Measurements from ENCODE around the gene TUBE1.

Gene TUBE1, protein sequence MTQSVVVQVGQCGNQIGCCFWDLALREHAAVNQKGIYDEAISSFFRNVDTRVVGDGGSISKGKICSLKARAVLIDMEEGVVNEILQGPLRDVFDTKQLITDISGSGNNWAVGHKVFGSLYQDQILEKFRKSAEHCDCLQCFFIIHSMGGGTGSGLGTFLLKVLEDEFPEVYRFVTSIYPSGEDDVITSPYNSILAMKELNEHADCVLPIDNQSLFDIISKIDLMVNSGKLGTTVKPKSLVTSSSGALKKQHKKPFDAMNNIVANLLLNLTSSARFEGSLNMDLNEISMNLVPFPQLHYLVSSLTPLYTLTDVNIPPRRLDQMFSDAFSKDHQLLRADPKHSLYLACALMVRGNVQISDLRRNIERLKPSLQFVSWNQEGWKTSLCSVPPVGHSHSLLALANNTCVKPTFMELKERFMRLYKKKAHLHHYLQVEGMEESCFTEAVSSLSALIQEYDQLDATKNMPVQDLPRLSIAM

GRCh38 chr6:112087136-112087911 lies at the start of gene TUBE1, which contains the start of gene FAM229B:
Gene TUBE1 (minus strand): TSS chr6:112087482. CDS start chr6:112087434, 48 bp downstream.
Gene FAM229B (plus strand): TSS chr6:112087591. CDS start chr6:112099284, 11,693 bp downstream.
- H3K79me2 ChIP-seq (ENCODE audit: insufficient read depth, low read length) = no peaks in the 10 kb centered on the region

GRCh38 chr6:112130878-112131277 lies 43.6 kb upstream of the TUBE1 start:
- no peaks in the 10 kb centered on the region for H3K9me3 ChIP-seq (ENCODE audit: insufficient read depth, low read length)
- H4K20me1 ChIP-seq (ENCODE audit: low read depth, low read length) = no peaks in the 10 kb centered on the region
- H3K4me2 ChIP-seq (ENCODE audit: low read depth, low read length, poor library complexity, severe bottlenecking) = no peak overlapping the region
- H3K9me2 ChIP-seq (replicated peaks; ENCODE audit: insufficient read depth, low read length) = no peaks in the 10 kb centered on the region
- H3K36me3 ChIP-seq (ENCODE audit: low read length) = no peaks in the 10 kb centered on the region
- TF ChIP-seq EZH2phosphoT487 (conservative IDR thresholded peaks at IDR 0.05; ENCODE audit: low read length) = no peak
- TF ChIP-seq, protein P1, sequence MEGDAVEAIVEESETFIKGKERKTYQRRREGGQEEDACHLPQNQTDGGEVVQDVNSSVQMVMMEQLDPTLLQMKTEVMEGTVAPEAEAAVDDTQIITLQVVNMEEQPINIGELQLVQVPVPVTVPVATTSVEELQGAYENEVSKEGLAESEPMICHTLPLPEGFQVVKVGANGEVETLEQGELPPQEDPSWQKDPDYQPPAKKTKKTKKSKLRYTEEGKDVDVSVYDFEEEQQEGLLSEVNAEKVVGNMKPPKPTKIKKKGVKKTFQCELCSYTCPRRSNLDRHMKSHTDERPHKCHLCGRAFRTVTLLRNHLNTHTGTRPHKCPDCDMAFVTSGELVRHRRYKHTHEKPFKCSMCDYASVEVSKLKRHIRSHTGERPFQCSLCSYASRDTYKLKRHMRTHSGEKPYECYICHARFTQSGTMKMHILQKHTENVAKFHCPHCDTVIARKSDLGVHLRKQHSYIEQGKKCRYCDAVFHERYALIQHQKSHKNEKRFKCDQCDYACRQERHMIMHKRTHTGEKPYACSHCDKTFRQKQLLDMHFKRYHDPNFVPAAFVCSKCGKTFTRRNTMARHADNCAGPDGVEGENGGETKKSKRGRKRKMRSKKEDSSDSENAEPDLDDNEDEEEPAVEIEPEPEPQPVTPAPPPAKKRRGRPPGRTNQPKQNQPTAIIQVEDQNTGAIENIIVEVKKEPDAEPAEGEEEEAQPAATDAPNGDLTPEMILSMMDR (IDR thresholded peaks at IDR 0.05; ENCODE audit: insufficient read depth, low read length, poor library complexity, severe bottlenecking) = no peak
- H3K9ac ChIP-seq (ENCODE audit: low read length) = no peak overlapping the region
- no peak overlapping the region for H2AFZ ChIP-seq (ENCODE audit: low read depth, low read length, severe bottlenecking)
- H3K4me3 ChIP-seq (ENCODE audit: insufficient read depth, low read length, poor library complexity, severe bottlenecking) = no peak overlapping the region
- no peaks in the 10 kb centered on the region for H3K79me2 ChIP-seq (ENCODE audit: insufficient read depth, low read length)
- H3F3A ChIP-seq (ENCODE audit: insufficient read depth) = no peaks in the 10 kb centered on the region
- H3K27me3 ChIP-seq (ENCODE audit: low read length) = no peaks in the 10 kb centered on the region
- no peak overlapping the region for H3K27ac ChIP-seq (ENCODE audit: low read depth, low read length)

More at GRCh38 chr6:112087136-112087911, at the start of gene TUBE1, which contains the start of gene FAM229B:
- TF ChIP-seq, protein P1 (IDR thresholded peaks at IDR 0.05; ENCODE audit: insufficient read depth, low read length, poor library complexity, severe bottlenecking) = no peak
- no peak for TF ChIP-seq EZH2phosphoT487 (conservative IDR thresholded peaks at IDR 0.05; ENCODE audit: low read length)
- Histone ChIP-seq H3F3A (ENCODE audit: insufficient read depth) (peaks cover 2% of the 10 kb centered on the region; the same call in 1 of the 2 replicates), H3K4me2 (ENCODE audit: low read depth, low read length, poor library complexity, severe bottlenecking) (peak within 1 kb of the TSS; percentile 79), H3K4me3 (ENCODE audit: insufficient read depth, low read length, poor library complexity, severe bottlenecking) (peak within 1 kb of the TSS; percentile 80), H4K20me1 (ENCODE audit: low read depth, low read length) (no peaks in the 10 kb centered on the region), H3K9me3 (ENCODE audit: insufficient read depth, low read length) (no peaks in the 10 kb centered on the region), H3K9ac (ENCODE audit: low read length) (peak within 1 kb of the TSS; percentile 63), H3K36me3 (ENCODE audit: low read length) (0 out of 2 replicates have a peak, but pooled peaks cover 2% of the 10 kb centered on the region), H3K27ac (ENCODE audit: low read depth, low read length) (no peak within 1 kb of the TSS), H2AFZ (ENCODE audit: low read depth, low read length, severe bottlenecking) (peak within 1 kb of the TSS; percentile 98), H3K27me3 (ENCODE audit: low read length) (no peaks in the 10 kb centered on the region), H3K9me2 (replicated peaks; ENCODE audit: insufficient read depth, low read length) (no peaks in the 10 kb centered on the region)

- Histone ChIP-seq H3K4me2 (ENCODE audit: low read depth, low read length, poor library complexity, severe bottlenecking) (no peak overlapping the region), H3K4me3 (ENCODE audit: insufficient read depth, low read length, poor library complexity, severe bottlenecking) (no peak overlapping the region), H3K27ac (ENCODE audit: low read depth, low read length) (no peak overlapping the region), H3K9me3 (ENCODE audit: insufficient read depth, low read length) (no peaks in the 10 kb centered on the region), H3K79me2 (ENCODE audit: insufficient read depth, low read length) (no peaks in the 10 kb centered on the region), H3F3A (ENCODE audit: insufficient read depth) (no peaks in the 10 kb centered on the region), H3K9me2 (replicated peaks; ENCODE audit: insufficient read depth, low read length) (no peaks in the 10 kb centered on the region), H3K27me3 (ENCODE audit: low read length) (no peaks in the 10 kb centered on the region), H2AFZ (ENCODE audit: low read depth, low read length, severe bottlenecking) (no peak overlapping the region), H3K36me3 (ENCODE audit: low read length) (no peaks in the 10 kb centered on the region), H3K9ac (ENCODE audit: low read length) (no peak overlapping the region), H4K20me1 (ENCODE audit: low read depth, low read length) (no peaks in the 10 kb centered on the region)
- TF ChIP-seq EZH2phosphoT487 (conservative IDR thresholded peaks at IDR 0.05; ENCODE audit: low read length) = no peak
- TF ChIP-seq, protein P1 (IDR thresholded peaks at IDR 0.05; ENCODE audit: insufficient read depth, low read length, poor library complexity, severe bottlenecking) = no peak
Observed at GRCh38 chr6:112128208-112128607, 40.9 kb upstream of the TUBE1 start.
